ENCODE results near the gene GREB1. TPM values are rescaled to one million over a fixed set of nuclear protein-coding genes. Genes with fewer than 3 reads are reported as not detected.
A peak's percentile ranks its signal among the peaks of the same experiment; 100 is the strongest.

Gene GREB1
- total and polyA plus RNA-seq, 2 of the 13 experiments (the other 11 are each of a cell fraction or from before 2014, with no cell fraction given) = 31.3 to 61.2 TPM

- peak overlapping the region; percentile 35 for H3K9ac ChIP-seq (ENCODE audit: insufficient read depth, low read depth, low read length)
- H3K27ac ChIP-seq (ENCODE audit: extremely low read length, insufficient read depth, low read length) = peak overlapping the region; percentile 97
- peaks cover 85% of the 10 kb centered on the region for H3K79me2 ChIP-seq (ENCODE audit: insufficient read depth, low read length)
- intact Hi-C loops (cut with micrococcal nuclease; ENCODE audit: unreplicated experiment) (loop anchor here (2.0 kb wide), 1 partner anchor 31 kb away; no protein-coding TSS in a partner anchor), in situ Hi-C loops (cut with HindIII; ENCODE audit: extremely low pct_ligation_motif_present, low pct_unique_long_range_greater_than_20kb) (no loop called here)
- no peak overlapping the region for H3K4me2 ChIP-seq (ENCODE audit: low read depth, low read length)
- no peaks in the 10 kb centered on the region for H4K20me1 ChIP-seq (ENCODE audit: insufficient read depth, low read length)
- whole genome bisulfite sequencing (ENCODE audit: low lambda C conversion rate) = 91% methylated on average over 2 of the region's 2 CpGs
- DNase-seq (ENCODE audit: low spot score) (no peak), ATAC-seq (no peak), FAIRE-seq (no peak)
- ChIA-PET CTCF (ENCODE audit: low intra/inter-chr PET ratio, low total read pairs) (no interaction called here), POLR2A (interaction anchor here (0.7 to 4.0 kb wide), 9 partner anchors 9 to 42 kb away, joined by 3 to 52 read pairs (median 12); partner anchors contain the start of gene E2F6)
- H3K36me3 ChIP-seq (replicated peaks in 1 of 2; ENCODE audit: control insufficient read depth in 1 of 2, insufficient read depth in 2 of 2, low read length in 2 of 2) = peaks cover 2 to 3% of the 10 kb centered on the region in 2 experiments; a peak in 3 of 5 replicates
- peaks cover 8% of the 10 kb centered on the region; the same call in 1 of the 2 replicates for H3K9me3 ChIP-seq (ENCODE audit: low read length)
- BruUV-seq (replicated peaks) = no TSS peak
- H2AFZ ChIP-seq (ENCODE audit: low read length) = no peak overlapping the region
- H3K27me3 ChIP-seq (ENCODE audit: control insufficient read depth in 1 of 2, insufficient read depth in 2 of 2, low read length in 2 of 2) = no peaks in the 10 kb centered on the region
- H3K4me1 ChIP-seq (ENCODE audit: insufficient read depth, low read length) = peaks cover 98% of the 10 kb centered on the region
- no peak overlapping the region for H3K4me3 ChIP-seq (replicated peaks in 1 of 3; ENCODE audit: insufficient read depth in 1 of 3, low read depth in 2 of 3, low read length in 3 of 3)
- TF ChIP-seq ZNF788 (CRISPR knock-in tag; IDR thresholded peaks at IDR 0.05; ENCODE audit: borderline replicate concordance) (0 out of 2 replicates have a peak, but pooled peaks have one; percentile 23), ZNF639 (CRISPR knock-in tag; conservative IDR thresholded peaks at IDR 0.05) (no peak), ZNF362 (CRISPR knock-in tag; IDR thresholded peaks at IDR 0.05; ENCODE audit: borderline replicate concordance) (no peak), FOXC1 (CRISPR knock-in tag; IDR thresholded peaks at IDR 0.05; ENCODE audit: borderline replicate concordance) (no peak), ZBTB38 (CRISPR knock-in tag; IDR thresholded peaks at IDR 0.05) (0 out of 2 replicates have a peak, but pooled peaks have one; percentile 29), TBX2 (CRISPR knock-in tag; IDR thresholded peaks at IDR 0.05; ENCODE audit: borderline replicate concordance) (peak; percentile 49; the same call in 1 of the 2 replicates), ZNF646 (CRISPR knock-in tag; IDR thresholded peaks at IDR 0.05) (no peak), GATAD2A (CRISPR knock-in tag; IDR thresholded peaks at IDR 0.05) (no peak), FOXO4 (CRISPR knock-in tag; conservative IDR thresholded peaks at IDR 0.05) (0 out of 2 replicates have a peak, but pooled peaks have one; percentile 29), IKZF1 (IDR thresholded peaks at IDR 0.05) (no peak), ZNF768 (CRISPR knock-in tag; IDR thresholded peaks at IDR 0.05) (peak; percentile 69; the same call in 1 of the 2 replicates), ZNF451 (CRISPR knock-in tag; IDR thresholded peaks at IDR 0.05) (0 out of 2 replicates have a peak, but pooled peaks have one; percentile 29), PBX2 (CRISPR knock-in tag; IDR thresholded peaks at IDR 0.05) (no peak)
Measured at GRCh38 chr2:11507517-11507916, 26.3 kb upstream of the GREB1 start.

All from HepG2 (cell line).